Activated T-cell treated with anti-CD3 and anti-CD28 coated beads for 4 hours (primary cell): Measurements from ENCODE around the gene METTL5.
"Not testable (repeated sequence)": the region's sequence is repeated elsewhere in the genome, so short reads cannot be mapped to it uniquely, and the experiment has no call there.

Source experiments
- DNase-seq: peaks from one replicate; pipeline ENCODE4 v3.0.0-alpha.2; 2020

The METTL5 gene

GRCh38 chr2:169824373-169825333 is at the start of gene METTL5:
Gene METTL5, minus strand, starts transcription at chr2:169824905. Its CDS starts 308 bp downstream, at chr2:169824597.
- DNase-seq = peak; percentile 68

GRCh38 chr2:169871994-169872393 is 47.3 kb upstream of the METTL5 start:
- no peak for DNase-seq

- not testable (repeated sequence) for DNase-seq
These were observed 46.7 kb upstream of the METTL5 start for GRCh38 chr2:169871369-169871768.

DNA sequence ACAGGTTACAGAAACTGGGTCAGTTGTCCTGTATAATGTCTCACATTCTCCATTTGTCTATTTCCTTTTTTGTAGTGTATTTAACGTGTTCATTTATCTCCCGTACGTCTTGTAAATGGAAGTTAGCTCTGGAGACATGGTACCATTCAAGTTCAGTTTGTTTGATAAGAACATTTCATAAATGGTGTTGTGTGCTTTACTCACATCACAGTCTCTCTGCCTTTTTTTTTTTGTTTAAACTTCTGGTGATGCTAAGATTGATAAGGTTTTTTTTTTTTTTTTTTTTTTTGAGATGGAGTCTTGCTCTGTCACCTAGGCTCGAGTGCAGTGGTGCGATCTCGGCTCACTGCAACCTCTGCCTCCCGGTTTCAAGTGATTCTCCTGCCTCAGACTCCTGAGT is 44.2 kb upstream of the METTL5 start:
- no peak for DNase-seq

DNA sequence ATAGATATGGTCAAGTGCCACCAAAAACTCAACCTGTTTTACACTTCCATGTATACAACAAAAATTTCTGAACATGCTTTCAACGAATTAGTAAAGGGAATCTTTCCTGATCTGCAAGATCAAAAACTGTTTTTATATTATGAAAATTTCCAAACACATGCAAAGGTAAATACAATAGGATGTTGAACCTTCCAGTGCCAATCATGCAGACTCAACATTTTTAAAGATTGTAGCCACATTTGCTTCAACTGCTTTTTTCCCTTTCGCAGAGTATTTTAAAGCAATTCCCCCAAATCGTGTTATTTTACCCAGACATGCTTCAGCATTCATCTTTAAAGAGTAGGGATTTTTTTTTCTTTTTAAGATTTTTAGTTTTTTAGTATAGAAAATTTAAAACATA is 42.9 kb upstream of the METTL5 start:
- DNase-seq = no peak

DNA sequence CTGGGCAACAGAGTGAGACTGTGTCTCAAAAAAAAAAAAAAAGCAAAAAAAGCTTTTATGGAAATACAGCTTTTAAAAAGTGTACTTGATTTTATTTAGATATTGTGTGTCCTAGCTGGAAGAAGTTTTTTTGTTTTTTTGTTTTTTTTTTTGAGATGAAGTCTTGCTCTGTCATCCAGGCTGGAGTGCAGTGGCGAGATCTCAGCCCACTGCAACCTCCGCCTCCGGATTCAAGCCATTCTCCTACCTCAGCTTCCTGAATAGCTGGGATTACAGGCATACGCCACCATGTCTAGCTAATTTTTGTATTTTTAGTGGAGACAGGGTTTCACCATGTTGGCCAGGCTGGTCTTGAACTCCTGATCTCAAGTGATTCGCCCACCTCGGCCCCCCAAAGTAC is 41.5 kb upstream of the METTL5 start:
- not testable (repeated sequence) for DNase-seq

- no peak for DNase-seq
These were observed 40.8 kb upstream of the METTL5 start for GRCh38 chr2:169865492-169865891.

- no peak for DNase-seq
These were observed 38.1 kb upstream of the METTL5 start for GRCh38 chr2:169862816-169863215.

DNA sequence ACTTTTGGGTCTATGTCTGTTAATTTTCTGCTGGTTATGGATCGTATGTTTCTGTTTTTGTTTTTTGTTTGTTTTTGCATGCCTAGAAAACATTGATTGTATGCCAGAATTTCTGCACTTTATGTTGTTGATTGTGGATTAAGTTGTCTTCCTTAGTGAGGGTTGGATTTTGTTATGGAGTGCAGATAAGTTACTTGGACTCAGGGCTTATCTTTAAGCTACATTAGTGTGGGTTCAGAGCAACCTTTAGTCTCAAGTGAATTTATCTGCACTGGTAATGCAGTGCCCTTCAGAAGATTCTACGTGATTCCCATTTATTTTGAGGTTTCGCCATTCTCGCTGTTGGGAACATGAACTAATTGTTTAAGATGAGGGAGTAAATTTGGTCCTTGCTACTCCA is 35.4 kb upstream of the METTL5 start:
- no peak for DNase-seq

GRCh38 chr2:169859423-169859822 is 34.7 kb upstream of the METTL5 start:
- DNase-seq = no peak

DNA sequence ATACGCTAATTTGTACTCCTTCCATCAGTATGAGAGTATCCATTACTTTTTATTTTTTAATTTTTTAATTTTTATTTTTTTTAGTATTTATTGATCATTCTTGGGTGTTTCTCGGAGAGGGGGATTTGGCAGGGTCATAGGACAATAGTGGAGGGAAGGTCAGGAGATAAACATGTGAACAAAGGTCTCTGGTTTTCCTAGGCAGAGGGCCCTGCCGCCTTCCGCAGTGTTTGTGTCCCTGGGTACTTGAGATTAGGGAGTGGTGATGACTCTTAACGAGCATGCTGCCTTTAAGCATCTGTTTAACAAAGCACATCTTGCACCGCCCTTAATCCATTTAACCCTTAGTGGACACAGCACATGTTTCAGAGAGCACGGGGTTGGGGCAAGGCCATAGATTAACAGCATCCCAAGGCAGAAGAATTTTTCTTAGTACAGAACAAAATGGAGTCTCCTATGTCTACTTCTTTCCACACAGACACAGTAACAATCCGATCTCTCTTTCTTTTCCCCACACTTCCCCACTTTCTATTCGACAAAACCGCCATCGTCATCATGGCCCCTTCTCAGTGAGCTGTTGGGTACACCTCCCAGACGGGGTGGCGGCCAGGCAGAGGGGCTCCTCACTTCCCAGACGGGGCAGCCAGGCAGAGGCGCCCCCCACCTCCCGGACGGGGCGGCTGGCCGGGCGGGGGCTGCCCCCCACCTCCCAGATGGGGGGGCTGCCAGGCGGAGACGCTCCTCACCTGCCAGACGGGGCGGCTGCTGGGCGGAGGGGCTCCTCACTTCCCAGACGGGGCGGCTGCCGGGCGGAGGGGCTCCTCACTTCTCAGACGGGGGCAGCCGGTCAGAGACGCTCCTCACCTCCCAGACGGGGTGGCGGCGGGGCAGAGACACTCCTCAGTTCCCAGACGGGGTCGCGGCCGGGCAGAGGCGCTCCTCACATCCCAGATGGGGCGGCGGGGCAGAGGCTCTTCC is 30.9 kb upstream of the METTL5 start:
- not testable (repeated sequence) for DNase-seq

- no peak for DNase-seq
These were observed 28.4 kb upstream of the METTL5 start for GRCh38 chr2:169853041-169853668.

DNA sequence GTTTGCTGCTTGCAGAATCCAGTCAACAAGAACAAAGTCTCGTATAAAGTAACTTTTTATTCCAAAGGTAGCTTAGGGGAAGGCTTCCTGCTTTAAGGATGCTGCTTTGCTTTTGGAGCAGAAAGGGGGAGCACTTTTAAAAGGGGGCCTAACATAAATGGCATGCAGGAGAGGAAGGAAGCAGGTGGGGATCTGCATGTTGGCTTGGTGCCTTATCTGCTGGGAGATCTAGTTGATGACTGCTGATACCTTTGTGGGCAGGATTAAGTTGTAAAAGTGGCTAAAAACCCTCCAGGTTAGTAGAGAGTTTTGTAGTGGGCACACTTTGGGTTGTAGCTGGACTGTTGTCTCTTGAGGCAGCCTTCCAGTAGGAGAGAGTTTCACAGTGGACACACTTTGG is 25.0 kb upstream of the METTL5 start:
- DNase-seq = no peak

- DNase-seq = not testable (repeated sequence)
These were observed 24.4 kb upstream of the METTL5 start for GRCh38 chr2:169848959-169849693.

DNA sequence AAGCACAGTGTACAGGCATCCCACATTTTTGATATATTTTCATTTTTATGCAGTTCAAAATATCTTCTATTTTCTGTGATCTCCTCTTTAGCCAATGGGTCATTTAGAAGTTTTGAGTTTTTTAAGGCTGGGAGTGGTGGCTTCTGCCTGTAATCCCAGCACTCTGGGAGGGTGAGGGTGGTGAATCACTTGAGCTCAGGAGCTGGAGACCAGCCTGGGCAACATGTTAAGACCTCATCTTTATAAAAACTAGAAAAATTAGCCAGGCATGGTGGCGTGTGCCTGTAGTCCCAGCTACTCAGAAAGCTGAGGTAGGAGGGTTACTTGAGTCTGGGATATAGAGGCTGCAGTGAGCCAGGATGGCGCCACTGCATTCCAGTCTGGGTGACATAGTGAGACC is 20.3 kb upstream of the METTL5 start:
- DNase-seq = no peak

DNA sequence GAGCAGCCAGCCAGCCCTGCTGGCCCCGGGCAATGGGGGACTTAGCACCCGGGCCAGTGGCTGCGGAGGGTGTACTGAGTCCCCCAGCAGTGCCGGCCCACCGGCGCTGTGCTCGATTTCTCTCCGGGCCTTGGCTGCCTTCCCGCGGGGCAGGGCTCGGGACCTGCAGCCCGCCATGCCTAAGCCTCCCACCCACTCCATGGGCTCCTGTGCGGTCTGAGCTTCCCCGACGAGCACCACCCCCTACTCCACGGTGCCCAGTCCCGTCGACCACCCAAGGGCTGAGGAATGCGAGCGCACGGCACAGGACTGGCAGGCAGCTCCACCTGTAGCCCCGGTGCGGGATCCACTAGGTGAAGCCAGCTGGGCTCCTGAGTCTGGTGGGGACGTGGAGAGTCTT is 16.9 kb upstream of the METTL5 start:
- not testable (repeated sequence) for DNase-seq

GRCh38 chr2:169840747-169841142 is 16.0 kb upstream of the METTL5 start:
- DNase-seq = no peak

DNA sequence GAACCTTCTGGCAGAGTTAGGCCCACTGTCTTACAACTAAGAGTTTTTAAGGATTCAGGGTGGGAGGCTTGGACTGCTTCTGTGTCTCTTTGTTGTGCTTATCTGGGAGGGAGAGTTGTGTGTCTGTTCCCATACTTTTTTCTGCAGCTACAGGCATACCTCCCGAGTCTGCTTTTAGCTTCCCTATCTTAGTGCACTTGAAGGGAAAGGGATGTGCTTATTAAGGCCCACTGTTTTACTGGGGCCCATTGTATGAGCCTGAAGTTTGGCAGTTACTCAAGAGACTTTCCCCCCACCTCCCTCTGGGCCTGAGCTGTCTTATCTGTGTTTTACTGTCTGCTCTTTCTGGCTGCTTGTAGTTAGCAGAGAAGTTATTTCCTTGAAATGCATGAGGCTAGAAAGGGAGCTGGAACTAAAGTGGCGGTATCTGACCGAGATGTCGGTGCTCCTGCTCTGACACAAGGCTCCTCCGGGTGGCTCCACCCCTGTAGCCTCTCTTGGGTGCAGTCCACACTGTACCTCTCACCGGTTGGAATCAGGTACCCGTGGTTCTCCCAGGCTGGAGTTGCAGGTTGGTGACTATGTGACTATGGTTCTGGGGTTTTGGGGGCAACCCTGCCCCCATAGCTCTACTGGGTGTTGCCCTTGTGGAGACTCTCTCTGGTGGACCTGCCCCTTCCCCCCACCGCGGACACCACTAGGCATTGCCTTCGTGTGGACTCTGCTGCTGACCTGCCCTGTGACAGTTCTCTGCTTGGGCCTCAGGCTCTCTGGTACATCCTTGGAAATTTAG is 15.4 kb upstream of the METTL5 start:
- DNase-seq = no peak

GRCh38 chr2:169838743-169839489 is 14.2 kb upstream of the METTL5 start:
- DNase-seq = no peak

GRCh38 chr2:169834401-169834800 is 9.7 kb upstream of the METTL5 start:
- DNase-seq = no peak
